Loucy (cell line): ENCODE results near the gene LGALS9.
"Not testable (repeated sequence)": the region's sequence is repeated elsewhere in the genome, so short reads cannot be mapped to it uniquely, and the experiment has no call there.

Source experiments
- CTCF ChIP-seq: fragments of 200-600 bp; sonication (generic); conservative IDR thresholded peaks from 2 replicates; pipeline ENCODE4 v1.5.1; 2014; ENCODE audit warnings: mild to moderate bottlenecking, antibody characterized with exemption, low read length
- EZH2phosphoT487 ChIP-seq: fragments of 200-600 bp; IDR thresholded peaks from 2 replicates; pipeline ENCODE4 v1.6.1; 2018; ENCODE audit warnings: antibody characterized with exemption, mild to moderate bottlenecking, moderate library complexity, borderline replicate concordance

DNA sequence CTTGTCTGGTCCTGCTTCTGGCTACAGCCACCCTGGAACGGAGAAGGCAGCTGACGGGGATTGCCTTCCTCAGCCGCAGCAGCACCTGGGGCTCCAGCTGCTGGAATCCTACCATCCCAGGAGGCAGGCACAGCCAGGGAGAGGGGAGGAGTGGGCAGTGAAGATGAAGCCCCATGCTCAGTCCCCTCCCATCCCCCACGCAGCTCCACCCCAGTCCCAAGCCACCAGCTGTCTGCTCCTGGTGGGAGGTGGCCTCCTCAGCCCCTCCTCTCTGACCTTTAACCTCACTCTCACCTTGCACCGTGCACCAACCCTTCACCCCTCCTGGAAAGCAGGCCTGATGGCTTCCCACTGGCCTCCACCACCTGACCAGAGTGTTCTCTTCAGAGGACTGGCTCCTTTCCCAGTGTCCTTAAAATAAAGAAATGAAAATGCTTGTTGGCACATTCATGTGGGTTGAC, 18.2 kb downstream of the LGALS9 start:
- TF ChIP-seq CTCF, EZH2phosphoT487: not testable (repeated sequence)
